HepG2 (cell line): Measurements from ENCODE around the gene SYS1. TPM values are rescaled to one million over a fixed set of nuclear protein-coding genes. Genes with fewer than 3 reads are reported as not detected.

Source experiments
- CEBPB ChIP-seq: IDR thresholded peaks from 2 replicates; pipeline ENCODE4 v1.6.1; 2011; ENCODE audit warnings: low read depth, low read length, improper control_type of control experiment, borderline replicate concordance
- CEBPG ChIP-seq: IDR thresholded peaks from 2 replicates; pipeline ENCODE4 v1.6.1; 2016
- ELK4 ChIP-seq: sonication (generic); formaldehyde crosslinking; IDR thresholded peaks from 2 replicates; pipeline ENCODE4 v1.9.0; 2021; ENCODE audit warnings: missing genetic modification reagents, borderline replicate concordance
- GFI1 ChIP-seq: sonication (generic); formaldehyde crosslinking; IDR thresholded peaks from 2 replicates; pipeline ENCODE4 v1.5.0; 2020; ENCODE audit warnings: missing genetic modification reagents, mild to moderate bottlenecking, borderline replicate concordance
- GTF2F1 ChIP-seq: fragments of 150-350 bp; IDR thresholded peaks from 2 replicates; pipeline ENCODE4 v1.6.1; 2014; ENCODE audit warnings: low read length
- JUND ChIP-seq: sonication (generic); formaldehyde crosslinking; IDR thresholded peaks from 2 replicates; pipeline ENCODE4 v1.8.0; 2022; ENCODE audit warnings: mild to moderate bottlenecking, missing genetic modification reagents
- MAFG ChIP-seq: sonication (generic); formaldehyde crosslinking; IDR thresholded peaks from 2 replicates; pipeline ENCODE4 v1.5.1; 2020; ENCODE audit warnings: mild to moderate bottlenecking, missing genetic modification reagents
- NR2C2 ChIP-seq: sonication (generic); formaldehyde crosslinking; IDR thresholded peaks from 2 replicates; pipeline ENCODE4 v1.4.0; 2020; ENCODE audit warnings: missing genetic modification reagents, mild to moderate bottlenecking, moderate library complexity, borderline replicate concordance
- PHF8 ChIP-seq: sonication (generic); formaldehyde crosslinking; IDR thresholded peaks from 2 replicates; pipeline ENCODE4 v1.5.0; 2020; ENCODE audit warnings: missing genetic modification reagents
- POLR2AphosphoS2 ChIP-seq: IDR thresholded peaks from 2 replicates; pipeline ENCODE4 v1.6.1; 2011; ENCODE audit warnings: low read depth, low read length, improper control_type of control experiment
- ZBTB3 ChIP-seq: sonication (generic); formaldehyde crosslinking; IDR thresholded peaks from 2 replicates; pipeline ENCODE4 v1.4.0; 2020; ENCODE audit warnings: low read depth, mild to moderate bottlenecking, moderate library complexity, missing genetic modification reagents, borderline replicate concordance
- ZFP41 ChIP-seq: sonication (generic); formaldehyde crosslinking; IDR thresholded peaks from 2 replicates; pipeline ENCODE4 v1.4.0; 2020; ENCODE audit warnings: mild to moderate bottlenecking, missing genetic modification reagents, borderline replicate concordance
- ZNF24 ChIP-seq: fragments of 450-650 bp; IDR thresholded peaks from 2 replicates; pipeline ENCODE4 v1.6.1; 2017; ENCODE audit warnings: antibody characterized with exemption, mild to moderate bottlenecking
- ZNF33A ChIP-seq: sonication (generic); formaldehyde crosslinking; IDR thresholded peaks from 2 replicates; pipeline ENCODE4 v1.5.1; 2020; ENCODE audit warnings: missing genetic modification reagents, mild to moderate bottlenecking, moderate library complexity, borderline replicate concordance
- ZNF543 ChIP-seq: sonication (generic); formaldehyde crosslinking; IDR thresholded peaks from 2 replicates; pipeline ENCODE4 v1.4.0; 2020; ENCODE audit warnings: mild to moderate bottlenecking, missing genetic modification reagents
- ZNF614 ChIP-seq: IDR thresholded peaks from 2 replicates; pipeline ENCODE4 v1.6.1; 2018; ENCODE audit warnings: missing biosample characterization, missing genetic modification reagents, inconsistent platforms, borderline replicate concordance
- polyA plus RNA-seq, 8 experiments: library from polyadenylated mRNA; depleted of rRNA in 3 of 8; stranded (reverse) in 7 of 8; unstranded in 1 of 8; fragments of >200 nt; fragmentation: Illumina TruSeq in 4 of 8; extraction: Trizol in 4 of 8; gene quantifications; 2 replicates each; pipeline versions ENCODE4 v1.2.1 to v1.2.3, GENCODE V29; 2011 to 2016; ENCODE audit warnings: low read depth in 4 of 8, missing spikeins in 1 of 8, mixed read lengths in 1 of 8; ENCODE audit not compliant: insufficient read depth in 1 of 8
- total RNA-seq, 5 experiments: library from RNA; depleted of rRNA; stranded (reverse); fragments of >200 nt; fragmentation: Illumina TruSeq; extraction: Trizol; gene quantifications; 2 replicates each; pipeline ENCODE4 v1.2.3, GENCODE V29; 2016; ENCODE audit warnings: low read depth in 1 of 5
- TF ChIP-seq, protein P1 (sequence below): sonication (generic); formaldehyde crosslinking; IDR thresholded peaks from 2 replicates; pipeline ENCODE4 v1.5.1; 2020; ENCODE audit warnings: missing genetic modification reagents, mild to moderate bottlenecking, borderline replicate concordance
- TF ChIP-seq, protein P2 (sequence below): sonication (generic); formaldehyde crosslinking; IDR thresholded peaks from 2 replicates; pipeline ENCODE4 v1.9.0; 2022; ENCODE audit warnings: low read depth, missing genetic modification reagents

Gene SYS1
- total and polyA plus RNA-seq, 2 of the 13 experiments (the other 11 are each of a cell fraction or from before 2014, with no cell fraction given) = 38.3 to 65.6 TPM

DNA sequence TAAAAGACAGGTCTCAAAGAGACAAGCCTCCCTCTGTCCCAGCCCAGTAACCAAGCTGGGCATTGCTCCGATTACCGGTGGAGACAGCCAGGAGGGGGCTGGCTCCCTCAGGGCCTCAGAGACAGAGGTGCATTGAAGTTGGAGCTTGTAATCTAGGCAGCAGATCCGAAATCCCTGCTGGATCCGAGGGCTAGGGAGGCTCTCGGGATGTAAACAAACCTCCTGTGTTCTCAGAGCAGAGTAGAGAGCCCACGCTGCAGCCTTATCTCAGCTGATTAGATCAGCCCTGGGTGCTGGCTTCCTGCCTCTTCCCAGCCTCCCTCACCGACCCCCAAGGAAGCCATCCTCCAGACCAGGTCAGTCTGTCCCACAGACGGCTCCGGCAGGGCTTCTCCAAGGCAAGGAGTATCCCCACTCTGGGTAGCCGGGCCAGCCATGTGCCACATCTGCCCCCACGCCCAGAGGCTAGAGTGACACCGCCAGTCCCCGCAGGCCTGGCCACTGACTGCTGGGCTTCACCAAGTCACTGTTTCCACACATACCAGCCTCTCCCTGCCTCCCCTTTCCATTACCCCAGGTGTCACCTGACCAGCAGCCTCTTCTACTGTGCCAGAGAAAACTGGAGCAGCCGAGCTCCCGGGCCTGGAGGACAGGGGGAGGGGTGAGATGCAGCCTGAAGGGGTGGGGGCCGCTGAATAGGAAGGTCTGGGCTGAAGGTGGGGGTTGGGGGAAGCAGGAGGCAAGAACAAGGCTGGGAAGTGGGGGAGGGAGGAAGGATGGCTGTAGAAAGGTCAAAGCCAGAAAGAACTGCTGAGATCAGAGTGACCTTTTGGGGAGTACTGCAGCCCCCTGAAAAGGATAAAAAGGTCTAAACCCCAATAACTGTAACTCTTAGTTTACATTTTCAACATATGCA is 20.8 kb upstream of the SYS1 start (continued):
- TF ChIP-seq, protein P1, sequence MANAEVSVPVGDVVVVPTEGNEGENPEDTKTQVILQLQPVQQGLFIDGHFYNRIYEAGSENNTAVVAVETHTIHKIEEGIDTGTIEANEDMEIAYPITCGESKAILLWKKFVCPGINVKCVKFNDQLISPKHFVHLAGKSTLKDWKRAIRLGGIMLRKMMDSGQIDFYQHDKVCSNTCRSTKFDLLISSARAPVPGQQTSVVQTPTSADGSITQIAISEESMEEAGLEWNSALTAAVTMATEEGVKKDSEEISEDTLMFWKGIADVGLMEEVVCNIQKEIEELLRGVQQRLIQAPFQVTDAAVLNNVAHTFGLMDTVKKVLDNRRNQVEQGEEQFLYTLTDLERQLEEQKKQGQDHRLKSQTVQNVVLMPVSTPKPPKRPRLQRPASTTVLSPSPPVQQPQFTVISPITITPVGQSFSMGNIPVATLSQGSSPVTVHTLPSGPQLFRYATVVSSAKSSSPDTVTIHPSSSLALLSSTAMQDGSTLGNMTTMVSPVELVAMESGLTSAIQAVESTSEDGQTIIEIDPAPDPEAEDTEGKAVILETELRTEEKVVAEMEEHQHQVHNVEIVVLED (CRISPR knock-in tag) = peak; percentile 18; the same call in 1 of the 2 replicates
- TF ChIP-seq, protein P2, sequence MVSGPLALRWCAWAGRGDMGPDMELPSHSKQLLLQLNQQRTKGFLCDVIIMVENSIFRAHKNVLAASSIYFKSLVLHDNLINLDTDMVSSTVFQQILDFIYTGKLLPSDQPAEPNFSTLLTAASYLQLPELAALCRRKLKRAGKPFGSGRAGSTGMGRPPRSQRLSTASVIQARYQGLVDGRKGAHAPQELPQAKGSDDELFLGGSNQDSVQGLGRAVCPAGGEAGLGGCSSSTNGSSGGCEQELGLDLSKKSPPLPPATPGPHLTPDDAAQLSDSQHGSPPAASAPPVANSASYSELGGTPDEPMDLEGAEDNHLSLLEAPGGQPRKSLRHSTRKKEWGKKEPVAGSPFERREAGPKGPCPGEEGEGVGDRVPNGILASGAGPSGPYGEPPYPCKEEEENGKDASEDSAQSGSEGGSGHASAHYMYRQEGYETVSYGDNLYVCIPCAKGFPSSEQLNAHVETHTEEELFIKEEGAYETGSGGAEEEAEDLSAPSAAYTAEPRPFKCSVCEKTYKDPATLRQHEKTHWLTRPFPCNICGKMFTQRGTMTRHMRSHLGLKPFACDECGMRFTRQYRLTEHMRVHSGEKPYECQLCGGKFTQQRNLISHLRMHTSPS (CRISPR knock-in tag) = peak; percentile 62
- no peak for TF ChIP-seq ZFP41 (CRISPR knock-in tag)
- TF ChIP-seq ZNF33A (CRISPR knock-in tag) = no peak
- TF ChIP-seq POLR2AphosphoS2 = no peak
- TF ChIP-seq NR2C2 = 0 out of 2 replicates have a peak, but pooled peaks have one; percentile 5
- no peak for TF ChIP-seq ZNF543 (CRISPR knock-in tag)
- TF ChIP-seq ELK4 (CRISPR knock-in tag) = no peak
- no peak; the same call in 1 of the 2 replicates for TF ChIP-seq PHF8 (CRISPR knock-in tag)
- TF ChIP-seq ZNF614 = no peak
- TF ChIP-seq GFI1 (CRISPR knock-in tag) = peak; percentile 64; the same call in 1 of the 2 replicates
- no peak for TF ChIP-seq CEBPB
- TF ChIP-seq ZBTB3 (CRISPR knock-in tag) = 0 out of 2 replicates have a peak, but pooled peaks have one; percentile 3
- no peak for TF ChIP-seq MAFG (CRISPR knock-in tag)
- TF ChIP-seq GTF2F1 = no peak
- TF ChIP-seq CEBPG (CRISPR knock-in tag) = no peak; the same call in 1 of the 2 replicates
- TF ChIP-seq JUND (CRISPR knock-in tag) = no peak
- no peak for TF ChIP-seq ZNF24
